HG03565 (cell line): ENCODE measurements around the gene ANXA3.
"Not testable (repeated sequence)": the region's sequence is repeated elsewhere in the genome, so short reads cannot be mapped to it uniquely, and the experiment has no call there.

ENCODE experiments used
- ATAC-seq: cut with Tn5 transposase; IDR thresholded peaks from one replicate; pipeline ENCODE4 v1.9.1; 2021; ENCODE audit warnings: mild to moderate bottlenecking, moderate library complexity; ENCODE audit not compliant: unreplicated experiment

ANXA3 gene, protein sequence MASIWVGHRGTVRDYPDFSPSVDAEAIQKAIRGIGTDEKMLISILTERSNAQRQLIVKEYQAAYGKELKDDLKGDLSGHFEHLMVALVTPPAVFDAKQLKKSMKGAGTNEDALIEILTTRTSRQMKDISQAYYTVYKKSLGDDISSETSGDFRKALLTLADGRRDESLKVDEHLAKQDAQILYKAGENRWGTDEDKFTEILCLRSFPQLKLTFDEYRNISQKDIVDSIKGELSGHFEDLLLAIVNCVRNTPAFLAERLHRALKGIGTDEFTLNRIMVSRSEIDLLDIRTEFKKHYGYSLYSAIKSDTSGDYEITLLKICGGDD

DNA sequence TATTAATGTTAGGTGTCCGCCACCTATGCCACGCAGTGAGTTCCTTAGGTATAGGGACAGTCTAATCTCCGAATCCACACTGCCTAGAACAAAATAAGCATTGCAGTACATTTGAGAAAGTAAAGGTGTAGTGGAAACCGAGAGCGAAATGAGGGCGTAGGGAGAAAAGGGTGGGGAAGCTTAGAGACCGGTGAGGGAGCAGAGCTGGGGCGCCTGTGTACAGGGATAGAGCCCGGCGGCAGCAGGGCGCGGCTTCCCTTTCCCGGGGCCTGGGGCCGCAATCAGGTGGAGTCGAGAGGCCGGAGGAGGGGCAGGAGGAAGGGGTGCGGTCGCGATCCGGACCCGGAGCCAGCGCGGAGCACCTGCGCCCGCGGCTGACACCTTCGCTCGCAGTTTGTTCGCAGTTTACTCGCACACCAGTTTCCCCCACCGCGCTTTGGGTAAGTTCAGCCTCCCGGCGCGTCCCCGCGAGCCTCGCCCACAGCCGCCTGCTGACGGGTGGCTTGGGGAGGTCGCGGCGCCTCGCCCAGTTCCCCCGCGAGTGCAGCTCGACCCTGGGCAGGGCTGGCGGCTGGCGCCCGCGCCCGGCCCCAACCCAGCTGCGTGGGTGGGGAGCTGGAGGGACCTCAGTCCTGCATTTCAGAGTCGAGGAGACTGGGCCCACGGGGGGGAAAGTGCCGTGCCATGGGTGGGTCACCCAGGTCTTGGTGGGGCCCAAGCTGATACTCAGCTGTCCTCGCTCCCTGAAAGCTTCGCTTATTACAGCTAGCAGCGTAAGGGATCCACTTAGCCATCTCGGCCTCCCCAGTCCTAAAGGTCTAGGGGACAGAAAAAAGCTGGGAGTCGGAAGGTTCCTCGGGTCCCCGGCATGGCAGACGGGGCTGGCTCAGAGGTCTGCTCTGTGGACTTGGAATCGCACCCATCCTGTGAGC is at the start of gene ANXA3:
ANXA3 (plus strand) TSS at position 351 of the 932 bp plus-strand sequence. CDS start 2,704 bp downstream, outside the sequence.
- ATAC-seq, result no peak

DNA sequence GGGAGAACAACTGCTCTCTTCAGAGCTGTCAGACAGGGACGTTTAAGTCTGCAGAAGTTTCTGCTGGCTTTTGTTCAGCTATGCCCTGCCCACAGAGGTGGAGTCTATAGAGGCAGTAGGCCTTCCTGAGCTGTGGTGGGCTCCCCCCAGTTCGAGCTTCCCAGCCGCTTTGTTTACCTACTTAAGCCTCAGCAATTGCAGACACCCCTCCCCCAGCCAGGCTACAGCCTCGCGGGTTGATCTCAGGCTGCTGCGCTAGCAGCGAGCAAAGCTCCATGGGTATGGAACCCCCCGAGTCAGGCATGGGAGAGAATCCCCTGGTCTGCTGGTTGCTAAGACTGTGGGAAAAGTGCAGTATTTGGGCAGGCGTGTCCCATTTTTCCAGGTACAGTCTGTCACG is 45.3 kb upstream of the ANXA3 start:
- not testable (repeated sequence) for ATAC-seq

DNA sequence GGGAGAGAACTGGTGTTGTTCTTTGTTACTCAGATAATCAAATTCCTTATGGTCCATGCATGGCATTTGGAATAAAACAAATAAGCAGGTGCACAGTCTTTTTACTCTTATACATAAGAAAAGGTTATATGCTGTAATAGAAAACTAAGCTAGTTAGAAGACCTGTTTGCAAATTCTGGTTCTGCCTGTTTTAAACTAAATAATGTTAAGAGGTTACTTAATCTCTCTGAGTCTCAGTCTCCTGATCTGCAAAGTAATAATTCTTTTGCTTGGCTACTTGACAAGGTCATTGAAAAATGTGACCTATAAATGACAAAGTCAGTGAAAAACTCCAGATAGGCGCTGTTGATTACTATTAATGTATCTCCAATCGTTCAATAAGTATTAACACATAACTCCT is 42.5 kb upstream of the ANXA3 start:
- ATAC-seq, result no peak

DNA sequence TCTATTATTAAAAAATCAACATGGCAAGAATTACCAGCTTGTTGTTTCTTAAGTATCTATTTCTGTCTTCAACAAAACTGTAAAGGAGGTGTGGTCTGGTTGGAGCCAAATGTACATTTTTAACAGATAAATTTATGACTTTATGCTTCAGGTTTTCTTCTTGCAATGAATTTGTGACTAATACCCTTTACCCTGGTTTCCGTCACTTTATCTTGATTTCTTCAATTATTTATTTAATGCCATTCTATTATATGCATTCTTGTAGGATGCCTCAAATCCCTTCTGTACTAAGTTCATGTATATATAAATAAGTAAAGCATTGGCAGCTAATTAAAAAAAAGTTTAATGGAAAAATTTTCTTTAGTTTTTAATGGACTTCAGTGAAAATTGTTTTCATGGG is 41.5 kb upstream of the ANXA3 start:
- no peak for ATAC-seq

DNA sequence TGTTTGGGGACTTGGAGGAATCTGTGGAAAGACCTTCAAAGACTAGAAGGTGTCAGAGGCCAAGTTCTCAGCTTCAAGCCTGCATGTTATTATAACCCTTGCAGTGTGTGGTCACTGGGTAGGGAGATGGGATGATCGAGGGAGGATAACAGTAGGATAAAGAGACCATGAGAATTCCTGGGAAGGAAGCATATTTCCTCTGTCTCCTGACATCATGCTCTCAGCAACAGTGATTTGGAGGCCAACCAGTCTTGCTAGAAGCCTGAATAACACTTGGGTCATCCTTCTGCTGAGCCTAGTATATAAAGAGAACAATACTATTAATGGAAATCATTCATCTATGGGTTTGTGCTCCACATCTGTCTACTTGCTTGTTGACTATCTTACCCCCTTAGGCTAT is 40.9 kb upstream of the ANXA3 start:
- no peak for ATAC-seq

DNA sequence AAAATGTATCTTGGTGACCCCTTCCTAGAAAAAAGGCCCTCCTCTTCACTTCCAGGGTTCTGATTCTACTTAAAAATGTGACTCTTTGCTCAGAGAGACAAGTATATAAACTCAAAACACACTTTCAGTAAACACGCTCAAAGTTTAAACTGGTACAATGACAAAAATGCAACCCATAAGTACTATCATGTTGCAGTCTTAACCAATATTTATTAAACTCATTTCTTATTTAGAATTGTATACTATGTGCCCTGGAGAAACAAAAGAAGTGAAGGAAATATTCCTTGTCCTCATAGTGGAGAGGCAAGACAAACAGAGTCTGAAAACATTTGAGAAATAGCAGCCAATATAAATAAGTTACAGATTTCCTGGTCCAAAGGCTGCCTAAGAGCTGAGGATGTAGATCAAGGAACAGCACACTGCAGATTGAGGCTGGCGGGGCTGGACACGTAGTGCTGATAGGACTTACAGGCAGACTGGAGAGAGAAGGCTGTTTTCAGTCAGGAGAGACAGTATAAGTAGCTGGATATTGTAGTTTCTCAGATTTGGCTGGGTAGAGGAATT is 39.1 kb upstream of the ANXA3 start:
- no peak for ATAC-seq

DNA sequence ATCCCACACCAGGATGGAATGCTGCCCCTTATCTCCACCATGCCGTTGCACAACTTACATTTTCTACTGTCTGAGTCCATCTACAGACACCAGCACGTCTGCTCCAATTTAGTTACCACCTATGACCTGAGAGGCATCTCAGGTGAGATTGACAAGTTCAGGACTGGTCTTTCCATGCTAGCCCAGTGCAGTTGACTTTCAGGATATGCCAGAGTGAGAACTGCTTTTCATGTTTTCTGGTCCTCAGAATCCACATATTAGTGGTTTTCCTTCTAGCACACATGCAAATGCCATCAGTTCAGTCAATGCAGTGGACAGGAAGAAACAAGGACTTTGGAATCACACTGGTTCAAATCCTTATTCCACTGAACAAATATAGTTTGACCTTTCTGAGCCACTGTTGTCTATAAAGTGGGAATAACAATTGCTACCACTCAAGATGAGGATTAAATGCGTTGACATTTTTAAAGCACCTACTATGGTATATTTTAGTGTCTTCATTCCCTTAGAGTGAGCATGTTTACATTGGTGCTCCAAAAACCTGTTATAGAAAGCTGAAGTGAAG is 38.1 kb upstream of the ANXA3 start:
- ATAC-seq, result no peak

DNA sequence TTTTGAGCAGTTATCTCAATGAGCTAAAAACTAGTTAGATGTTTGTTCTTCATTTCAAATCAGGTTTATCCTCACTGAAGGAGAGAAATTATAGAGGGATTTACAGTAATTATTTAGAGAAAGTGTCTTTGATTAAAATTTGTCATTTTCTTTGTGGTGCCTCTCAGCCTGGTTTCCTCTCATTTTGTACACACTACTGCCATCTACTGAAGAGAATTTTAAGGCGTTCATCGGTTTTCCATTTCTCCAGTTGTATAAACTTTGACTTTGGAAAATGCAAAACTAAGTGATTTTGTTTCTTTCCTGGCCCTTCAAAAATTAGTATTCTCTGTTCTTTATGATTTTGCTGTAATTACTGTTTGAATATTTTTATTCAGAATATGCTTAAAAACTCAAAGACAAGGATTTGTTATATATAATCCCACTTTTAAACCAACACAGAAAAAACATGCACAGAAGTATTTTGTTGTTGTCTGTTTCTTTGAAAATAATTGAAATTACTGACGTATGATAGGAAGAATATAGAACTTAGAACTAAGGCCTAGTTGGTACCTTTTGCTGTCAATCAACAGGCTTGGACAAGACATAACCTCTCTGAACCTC is 34.4 kb upstream of the ANXA3 start:
- ATAC-seq, result no peak

DNA sequence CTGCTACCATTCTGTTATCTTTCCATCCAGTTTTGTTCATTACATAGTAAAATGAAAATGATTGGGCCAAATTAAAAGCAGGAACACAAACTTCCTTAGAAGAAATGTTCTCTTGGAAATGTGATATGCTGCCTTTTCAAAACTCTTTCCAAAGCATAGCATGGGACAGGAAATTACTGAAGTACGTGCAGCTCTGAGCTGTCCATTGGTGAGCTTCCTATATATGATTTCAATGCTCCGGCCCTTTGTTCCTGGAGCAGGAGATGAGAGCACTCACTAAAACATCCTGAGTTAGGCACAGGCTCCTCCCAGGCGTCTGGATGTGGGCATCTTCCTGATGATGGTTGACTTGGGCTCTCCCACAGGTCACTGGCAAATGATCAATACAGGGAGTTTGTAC is 33.0 kb upstream of the ANXA3 start:
- no peak for ATAC-seq

DNA sequence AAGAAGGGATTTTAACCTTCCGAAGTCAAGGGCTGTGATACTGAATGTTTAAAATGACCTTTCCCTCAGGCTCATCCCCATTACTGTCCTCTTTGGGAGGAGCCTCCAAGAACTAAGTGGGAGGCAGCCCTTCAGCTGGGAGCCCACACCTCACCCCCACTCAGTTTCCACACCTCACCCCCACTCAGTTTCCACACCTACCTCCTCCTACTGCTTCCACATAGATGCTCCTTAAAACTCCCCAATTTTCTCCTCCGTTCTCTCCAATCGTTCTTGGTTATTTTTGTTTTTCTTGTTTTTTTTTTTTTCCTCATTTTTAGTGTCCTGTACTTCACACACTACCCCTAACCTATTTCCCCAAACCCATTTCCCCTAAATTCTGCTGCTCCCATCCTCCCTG is 31.6 kb upstream of the ANXA3 start:
- ATAC-seq, result no peak

DNA sequence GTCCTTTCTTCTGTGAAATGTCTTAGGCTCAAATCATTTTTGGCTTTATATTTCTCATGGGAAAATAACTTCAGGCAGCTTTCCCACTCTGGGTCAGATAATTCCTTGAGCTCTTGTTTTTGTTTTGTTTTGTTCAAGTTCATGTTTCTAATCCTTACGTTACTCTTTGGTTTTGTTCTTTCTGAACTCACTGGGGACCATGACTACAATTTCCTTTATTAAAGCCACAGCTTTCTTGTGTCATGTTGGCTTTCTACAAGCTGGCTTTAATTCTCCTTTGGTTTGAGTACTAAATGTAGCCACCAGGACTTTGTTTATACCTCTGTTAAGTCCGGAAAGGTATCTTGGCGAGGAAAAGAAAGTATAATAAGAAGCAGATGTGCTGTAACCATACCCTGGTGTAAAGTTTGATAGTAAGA is 30.8 kb upstream of the ANXA3 start:
- no peak for ATAC-seq

DNA sequence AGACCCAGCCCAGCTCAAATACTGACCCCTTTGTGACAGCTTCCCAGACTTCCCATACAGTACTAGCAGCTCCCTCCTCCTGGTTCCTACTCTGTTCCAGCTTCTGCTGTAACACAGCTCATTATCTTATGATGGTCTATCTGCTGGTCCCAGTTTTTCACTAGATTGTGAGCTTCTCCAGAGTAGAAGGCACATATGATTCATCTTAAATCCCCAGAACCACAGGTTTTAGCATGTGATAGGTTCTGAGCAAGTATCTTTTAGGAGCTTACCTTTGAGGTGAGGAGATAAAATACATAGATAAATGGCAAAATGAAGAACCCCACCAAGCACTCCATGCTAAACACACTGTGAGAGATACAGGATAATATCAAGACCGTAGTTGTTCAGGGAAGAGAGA is 27.6 kb upstream of the ANXA3 start:
- no peak for ATAC-seq

DNA sequence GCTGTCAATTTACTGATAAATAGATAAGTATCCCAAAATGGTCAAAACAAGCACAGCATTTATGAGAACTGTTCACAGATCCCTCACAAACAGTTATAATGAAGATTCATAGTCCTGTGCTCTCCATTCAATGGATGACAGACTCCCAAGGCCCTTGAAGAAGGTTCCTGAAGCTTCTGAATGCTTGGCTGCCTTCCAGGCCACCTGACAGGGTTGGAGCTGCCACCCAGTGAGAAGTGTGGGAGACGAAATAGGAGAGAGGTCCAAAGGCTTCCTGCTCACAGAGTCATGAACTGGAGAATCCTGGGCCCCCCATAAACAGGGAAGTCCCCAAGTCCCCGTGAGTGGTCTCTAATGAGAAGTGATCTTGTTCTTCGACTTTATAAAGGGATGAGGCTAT is 26.0 kb upstream of the ANXA3 start:
- ATAC-seq, result no peak

DNA sequence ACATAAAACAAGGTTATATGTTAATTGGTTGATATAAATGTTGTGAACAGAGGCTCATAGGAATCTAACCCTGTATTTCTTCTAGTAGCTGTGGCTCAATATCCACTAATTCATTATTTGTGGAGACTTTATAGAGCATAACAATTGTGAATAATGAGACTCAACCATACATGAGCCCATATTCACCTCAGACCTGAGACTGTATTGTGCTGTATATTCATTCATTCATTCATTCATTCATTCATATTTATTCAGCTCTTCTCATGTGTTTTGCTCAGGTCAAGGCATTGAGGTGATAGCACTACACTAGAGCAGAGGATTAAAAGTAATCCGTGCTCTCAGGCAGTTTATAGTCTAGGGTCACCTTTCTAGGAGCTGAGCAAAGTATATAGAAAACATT is 24.5 kb upstream of the ANXA3 start:
- no peak for ATAC-seq

DNA sequence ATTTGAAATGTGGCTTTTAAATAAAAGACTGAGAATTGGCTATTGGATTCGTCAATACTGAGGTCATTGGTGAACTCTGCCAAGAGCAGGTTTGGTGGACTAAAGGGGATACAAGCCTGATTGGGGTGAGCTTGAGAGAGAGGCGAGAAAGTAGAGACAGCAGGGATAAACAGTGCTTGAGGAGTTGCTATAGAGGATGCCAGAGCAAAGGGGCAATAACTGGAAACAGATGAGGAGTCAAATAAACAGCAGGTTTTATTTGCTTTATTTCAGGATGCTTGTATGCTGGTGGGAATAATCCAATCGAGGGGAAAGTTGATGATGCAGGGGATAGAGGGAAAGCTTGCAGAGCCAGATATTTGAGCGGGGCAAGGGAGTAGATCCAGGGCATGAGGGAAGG is 24.0 kb upstream of the ANXA3 start:
- ATAC-seq, result no peak

DNA sequence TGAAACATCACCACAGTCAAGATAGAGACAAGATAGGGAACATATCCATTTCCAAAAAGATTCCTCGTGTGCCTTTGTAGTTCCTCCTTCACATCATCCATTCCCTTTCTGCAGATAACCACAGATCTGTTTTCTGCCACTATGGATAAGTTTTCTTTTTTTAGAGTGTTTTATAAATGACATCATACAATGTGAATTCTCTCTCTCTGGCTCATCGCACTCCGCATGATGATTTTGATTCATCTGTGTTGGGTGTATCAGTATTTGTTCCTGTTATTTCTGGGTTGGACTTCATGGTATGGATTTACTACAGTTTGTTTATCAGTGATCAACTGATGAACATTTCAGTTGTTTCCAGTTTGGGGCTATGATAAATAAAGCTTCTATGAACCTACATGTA is 23.2 kb upstream of the ANXA3 start:
- no peak for ATAC-seq

DNA sequence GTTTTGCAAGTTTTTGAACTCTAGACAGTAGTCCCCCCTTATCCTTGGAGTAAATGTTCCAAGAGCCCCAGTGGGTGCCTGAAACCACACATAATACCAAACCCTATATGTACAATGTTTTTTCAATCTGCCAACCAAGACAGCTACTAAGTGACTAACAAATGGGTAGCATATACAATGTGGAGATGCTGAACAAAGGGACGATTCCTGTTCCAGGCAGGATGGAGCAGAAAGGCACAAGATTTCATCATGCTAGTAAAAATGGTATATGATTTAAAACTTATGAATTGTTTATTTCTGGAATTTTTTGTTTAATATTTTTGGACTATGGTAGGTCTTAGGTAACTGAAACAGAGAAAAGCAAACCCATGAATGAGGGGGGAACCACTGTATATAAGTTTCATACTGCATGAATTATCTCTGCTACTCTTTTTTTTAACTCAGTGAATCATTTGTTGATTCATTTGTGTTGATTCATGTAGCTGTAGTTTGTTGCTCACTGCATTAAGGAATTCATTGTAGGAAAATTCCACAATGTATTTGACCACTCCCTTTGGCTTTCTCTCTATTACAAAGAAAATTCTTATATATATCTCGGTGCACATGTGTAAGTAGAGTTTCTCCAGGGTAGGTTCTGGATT is 21.9 kb upstream of the ANXA3 start:
- no peak for ATAC-seq

DNA sequence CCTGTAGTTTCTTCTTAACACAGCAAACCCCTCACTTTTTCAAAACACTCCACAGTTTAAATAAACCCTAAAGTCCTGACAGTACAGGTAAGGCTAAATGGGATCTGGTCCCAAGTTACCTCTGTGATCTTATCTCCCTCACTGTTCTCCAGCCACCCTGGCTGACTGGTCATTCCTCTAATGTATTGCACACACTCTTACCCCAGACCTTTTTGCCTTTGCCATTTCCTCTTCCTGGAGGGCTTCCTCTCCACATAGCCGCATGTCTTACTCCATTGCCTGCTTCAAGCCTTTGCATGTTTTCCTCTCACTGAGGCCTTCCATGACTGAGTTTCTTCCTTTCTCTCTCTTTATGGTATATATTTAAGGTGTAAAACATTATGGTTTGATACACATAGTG is 19.5 kb upstream of the ANXA3 start:
- no peak for ATAC-seq

DNA sequence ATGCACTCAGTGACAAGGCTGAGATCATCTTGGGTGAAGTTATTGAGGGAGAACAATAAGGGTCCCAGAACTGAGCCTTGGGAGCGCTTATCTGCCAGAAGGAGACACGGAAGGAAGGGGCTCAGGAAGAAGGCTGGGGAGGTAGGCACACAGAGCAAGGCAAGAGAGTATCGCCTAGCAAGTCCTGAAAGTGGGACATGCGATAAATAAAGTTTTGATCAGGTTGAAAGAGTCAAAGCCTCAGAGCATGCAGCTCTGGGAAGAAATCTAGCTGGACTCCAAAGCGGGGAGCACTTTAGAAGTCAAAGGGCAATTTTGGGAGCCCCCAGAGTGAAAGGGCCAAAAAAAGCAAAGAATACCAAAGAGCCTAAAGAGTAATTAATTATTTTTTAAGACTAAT is 17.7 kb upstream of the ANXA3 start:
- no peak for ATAC-seq

DNA sequence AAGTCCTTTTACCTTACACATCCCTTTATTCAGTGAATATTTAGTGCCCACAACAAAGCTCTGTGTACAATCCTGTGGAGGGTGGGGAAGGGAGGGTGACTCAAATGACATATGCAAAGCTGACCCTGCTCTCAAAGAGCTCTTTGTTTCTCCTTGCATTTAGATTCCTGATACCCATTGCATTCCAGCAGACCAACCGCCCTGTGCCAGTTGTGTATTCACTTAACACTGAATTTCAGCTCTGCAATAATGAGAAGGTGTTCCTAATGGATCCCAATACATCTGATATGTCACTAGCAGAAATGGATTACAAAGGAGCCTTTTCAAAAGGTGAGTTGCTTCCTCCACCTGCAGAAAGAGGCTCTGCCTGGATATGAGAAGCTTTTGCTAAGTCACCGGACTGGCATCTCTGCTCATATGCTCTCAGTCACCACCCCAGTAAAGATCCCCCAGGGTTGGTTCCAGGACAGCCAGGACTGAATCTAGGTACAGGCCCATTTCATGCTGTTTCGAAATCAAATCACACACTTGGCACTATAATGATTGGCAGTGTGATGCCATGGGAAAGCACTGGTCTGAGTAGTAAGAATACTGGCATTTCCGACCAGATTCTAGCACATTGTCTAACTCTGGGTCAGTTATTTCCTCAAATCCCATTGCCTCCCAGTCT is 17.1 kb upstream of the ANXA3 start:
- ATAC-seq, result no peak
